ENCODE data around the gene LILRB3. TPM values are rescaled to one million over a fixed set of nuclear protein-coding genes. Genes with fewer than 3 reads are reported as not detected.
"Not testable (repeated sequence)": the region's sequence is repeated elsewhere in the genome, so short reads cannot be mapped to it uniquely, and the experiment has no call there.

LILRB3 gene
- total RNA-seq, 2 donors from 2014 or later = 0.37 TPM; not detected in 1

GRCh38 chr19:54188215-54188871 lies 34.5 kb downstream of the LILRB3 start:
- peak overlapping the region; percentile 95 to 97 for H3K27ac Mint-ChIP-seq
- peaks cover 11 to 18% of the 10 kb centered on the region in 2 donors for H3K36me3 Mint-ChIP-seq
- no peaks in the 10 kb centered on the region for H3K9me3 Mint-ChIP-seq
- DNase-seq (ENCODE audit: low spot score in 2 of 2) = peak in 1 of 2 donors; percentile 76
- ATAC-seq = no peak

DNA sequence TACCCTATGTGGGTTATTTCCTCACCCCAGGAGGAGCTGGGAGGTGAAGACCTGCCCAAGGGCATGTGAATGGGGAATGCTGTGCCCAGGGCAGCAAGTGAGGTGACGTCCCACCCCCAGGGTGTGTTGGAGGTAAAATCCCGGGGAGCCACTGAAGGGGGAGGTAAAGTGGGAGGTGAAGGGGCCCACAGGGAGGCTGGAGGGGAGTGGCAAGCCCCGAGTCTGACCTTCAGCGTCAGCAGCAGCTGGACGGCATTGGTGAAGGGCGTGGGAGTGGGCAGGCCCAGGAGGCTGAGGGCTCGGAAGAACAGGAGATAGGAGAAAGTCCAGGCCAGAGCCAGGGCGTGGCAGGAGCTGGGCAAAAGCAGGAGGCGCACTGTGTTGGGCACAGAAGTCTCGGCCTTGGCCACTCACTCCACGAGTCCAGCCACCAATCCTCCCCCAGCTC lies 35.8 kb downstream of the LILRB3 start:
- DNase-seq (ENCODE audit: low spot score in 2 of 2) = no peak
- Mint-ChIP-seq H3K36me3 (peaks cover 11 to 18% of the 10 kb centered on the region in 2 donors), H3K27ac (peak overlapping the region; percentile 17 to 95), H3K9me3 (no peaks in the 10 kb centered on the region)
- ATAC-seq = no peak

- no peak for DNase-seq (ENCODE audit: low spot score in 2 of 2)
- no peaks in the 10 kb centered on the region for H3K9me3 Mint-ChIP-seq
- H3K36me3 Mint-ChIP-seq = peaks cover 11 to 18% of the 10 kb centered on the region in 2 donors
- peak overlapping the region in 1 of 2 donors; percentile 95 for H3K27ac Mint-ChIP-seq
- ATAC-seq = no peak
Observed at GRCh38 chr19:54186351-54186750, 36.5 kb downstream of the LILRB3 start.

DNA sequence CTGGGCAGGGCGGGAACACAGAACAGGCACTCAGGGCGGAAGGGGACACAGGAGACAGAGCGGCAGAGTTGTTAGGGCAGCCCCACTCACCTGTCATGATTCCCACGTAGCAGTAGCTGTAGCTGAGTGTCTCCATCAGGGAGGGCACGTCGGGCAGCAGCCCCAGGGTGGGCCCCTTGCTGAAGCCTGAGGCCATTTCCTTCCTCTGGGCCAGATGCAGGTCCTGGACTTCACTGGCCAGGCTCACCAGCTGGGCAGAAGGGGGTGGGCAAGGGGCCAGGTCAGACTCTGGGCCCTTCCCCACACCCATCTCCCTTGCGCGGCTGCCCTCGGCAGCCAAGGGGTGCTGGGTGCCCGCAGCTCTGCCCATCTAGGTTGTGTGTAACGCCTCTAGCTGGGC lies 39.4 kb downstream of the LILRB3 start:
- Mint-ChIP-seq H3K9me3 (no peaks in the 10 kb centered on the region), H3K27ac (no peak overlapping the region), H3K36me3 (peaks cover 12 to 16% of the 10 kb centered on the region in 2 donors)

GRCh38 chr19:54181894-54182293 lies 40.9 kb downstream of the LILRB3 start:
- peaks cover 9 to 12% of the 10 kb centered on the region in 2 donors for H3K36me3 Mint-ChIP-seq
- not testable (repeated sequence) for H3K9me3 Mint-ChIP-seq; H3K27ac Mint-ChIP-seq; DNase-seq (ENCODE audit: low spot score in 2 of 2); ATAC-seq

More for the DNA sequence above, 39.4 kb downstream of the LILRB3 start:
- DNase-seq (ENCODE audit: low spot score in 2 of 2) = no peak
- no peak for ATAC-seq

GRCh38 chr19:54180691-54181091 lies 42.1 kb downstream of the LILRB3 start:
- no peak for ATAC-seq
- peaks cover 6 to 7% of the 10 kb centered on the region in 2 donors for H3K36me3 Mint-ChIP-seq
- H3K27ac Mint-ChIP-seq = no peak overlapping the region
- H3K9me3 Mint-ChIP-seq = no peaks in the 10 kb centered on the region
- no peak for DNase-seq (ENCODE audit: low spot score in 2 of 2)

- DNase-seq (ENCODE audit: low spot score in 2 of 2) = no peak
- no peak for ATAC-seq
- Mint-ChIP-seq H3K36me3 (peaks cover 6 to 7% of the 10 kb centered on the region in 2 donors), H3K9me3 (no peaks in the 10 kb centered on the region), H3K27ac (peak overlapping the region in 1 of 2 donors; percentile 44)
Observed at GRCh38 chr19:54179921-54180461, 42.8 kb downstream of the LILRB3 start.

- no peak for ATAC-seq
- H3K36me3 Mint-ChIP-seq = peaks cover 6 to 7% of the 10 kb centered on the region in 2 donors
- no peaks in the 10 kb centered on the region for H3K9me3 Mint-ChIP-seq
- DNase-seq (ENCODE audit: low spot score in 2 of 2) = no peak
- H3K27ac Mint-ChIP-seq = no peak overlapping the region
Observed at GRCh38 chr19:54179262-54179852, 43.5 kb downstream of the LILRB3 start.

DNA sequence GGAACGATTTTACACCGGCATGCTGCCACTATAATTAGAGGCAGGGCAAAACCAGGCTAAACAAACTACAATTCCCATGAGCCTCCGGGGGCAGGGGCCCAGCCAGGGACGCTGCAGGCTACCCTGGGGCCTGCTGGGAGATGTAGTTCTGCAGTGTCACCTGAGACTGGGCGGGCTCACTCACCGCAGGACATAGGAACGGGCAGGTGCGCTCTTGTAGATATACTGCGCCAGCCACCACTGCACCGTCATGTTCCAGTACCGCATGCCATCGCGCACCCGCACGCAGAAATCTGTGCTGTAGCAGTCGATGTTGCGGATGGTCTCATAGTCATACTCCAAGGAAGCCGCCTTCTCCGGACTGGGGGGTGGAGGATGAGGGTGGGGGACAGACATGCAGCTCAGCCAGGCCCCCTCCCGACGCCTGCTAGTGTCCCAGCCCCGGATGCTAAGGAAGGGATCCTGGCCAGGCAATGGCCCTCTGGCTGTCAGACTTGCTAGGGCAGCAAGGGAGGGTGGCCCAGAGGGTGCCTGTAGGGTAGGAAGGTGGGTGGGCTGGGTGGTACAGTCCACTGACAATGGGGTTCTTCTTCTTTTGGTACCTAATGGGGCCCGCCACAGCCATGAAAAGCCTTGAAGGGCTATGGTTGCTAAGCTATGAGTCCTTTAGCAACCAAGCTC lies 44.1 kb downstream of the LILRB3 start:
- Mint-ChIP-seq H3K36me3 (peaks cover 6 to 7% of the 10 kb centered on the region in 2 donors), H3K9me3 (no peaks in the 10 kb centered on the region), H3K27ac (no peak overlapping the region)
- DNase-seq (ENCODE audit: low spot score in 2 of 2) (peak in 1 of 2 donors; percentile 49), ATAC-seq (peak in 1 of 2 donors; percentile 94)

- Mint-ChIP-seq H3K9me3 (no peaks in the 10 kb centered on the region), H3K36me3 (peaks cover 6 to 7% of the 10 kb centered on the region in 2 donors), H3K27ac (peak overlapping the region in 1 of 2 donors; percentile 58)
- ATAC-seq (peak in 1 of 2 donors; percentile 22), DNase-seq (ENCODE audit: low spot score in 2 of 2) (no peak)
Observed at GRCh38 chr19:54173951-54174834, 48.6 kb downstream of the LILRB3 start.

- DNase-seq (ENCODE audit: low spot score in 2 of 2) (no peak), ATAC-seq (peak in 1 of 2 donors; percentile 2)
- H3K36me3 Mint-ChIP-seq = peaks cover 3 to 4% of the 10 kb centered on the region in 2 donors
- H3K9me3 Mint-ChIP-seq = no peaks in the 10 kb centered on the region
- no peak overlapping the region for H3K27ac Mint-ChIP-seq
Observed at GRCh38 chr19:54173359-54173699, 49.5 kb downstream of the LILRB3 start.

DNA sequence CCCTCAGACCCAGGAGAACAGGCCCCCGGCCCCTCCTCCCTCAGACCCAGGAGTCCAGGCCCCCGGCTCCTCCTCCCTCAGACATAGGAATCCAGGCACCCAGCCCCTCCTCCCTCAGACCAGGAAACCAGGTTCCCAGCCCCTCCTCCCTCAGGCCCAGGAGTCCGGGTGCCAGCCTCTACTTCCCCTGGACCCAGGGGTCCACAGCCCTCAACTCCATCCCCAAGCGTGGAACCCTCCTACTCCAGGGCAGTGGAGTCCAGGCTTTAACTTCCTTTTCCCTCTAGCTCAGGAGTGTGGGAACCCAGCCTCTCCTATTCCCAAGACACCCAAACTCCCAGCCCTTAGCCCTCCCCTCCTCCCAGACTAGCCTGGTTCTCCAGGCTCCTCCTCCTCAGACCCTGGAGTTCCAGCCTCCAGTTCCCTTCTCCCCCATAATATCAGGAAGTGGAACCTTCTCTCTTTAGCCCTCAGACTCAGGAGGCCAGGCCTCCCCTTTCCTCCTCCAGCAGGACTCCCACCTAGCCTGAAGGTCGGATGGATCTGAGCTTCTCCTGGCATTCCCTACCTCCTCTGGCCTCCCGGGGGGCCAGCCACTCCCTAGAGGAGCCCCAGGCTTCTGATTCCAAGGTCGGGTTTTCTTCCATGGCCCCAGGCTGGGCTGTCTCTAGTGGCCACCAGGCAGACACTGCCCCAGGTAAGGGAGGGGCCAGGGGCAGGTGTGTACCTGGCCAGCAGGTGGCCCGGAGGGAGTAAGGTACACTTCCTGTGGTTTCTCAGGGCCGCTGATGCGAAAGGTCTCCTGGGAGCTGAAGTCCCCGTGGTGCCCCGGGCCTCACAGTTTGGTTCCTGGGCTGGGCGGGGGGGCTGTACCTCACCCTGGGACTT lies 50.1 kb downstream of the LILRB3 start, which contains the start of gene TMC4:
TMC4 (minus strand) TSS at position 690 of the 888 bp plus-strand sequence; CDS start at position 647, 43 bp downstream.
- ATAC-seq (peak in 1 of 2 donors; percentile 13), DNase-seq (ENCODE audit: low spot score in 2 of 2) (no peak)
- Mint-ChIP-seq H3K36me3 (no peaks in the 10 kb centered on the region), H3K9me3 (no peaks in the 10 kb centered on the region), H3K27ac (peak within 1 kb of the TSS in 1 of 2 donors; percentile 39)

DNA sequence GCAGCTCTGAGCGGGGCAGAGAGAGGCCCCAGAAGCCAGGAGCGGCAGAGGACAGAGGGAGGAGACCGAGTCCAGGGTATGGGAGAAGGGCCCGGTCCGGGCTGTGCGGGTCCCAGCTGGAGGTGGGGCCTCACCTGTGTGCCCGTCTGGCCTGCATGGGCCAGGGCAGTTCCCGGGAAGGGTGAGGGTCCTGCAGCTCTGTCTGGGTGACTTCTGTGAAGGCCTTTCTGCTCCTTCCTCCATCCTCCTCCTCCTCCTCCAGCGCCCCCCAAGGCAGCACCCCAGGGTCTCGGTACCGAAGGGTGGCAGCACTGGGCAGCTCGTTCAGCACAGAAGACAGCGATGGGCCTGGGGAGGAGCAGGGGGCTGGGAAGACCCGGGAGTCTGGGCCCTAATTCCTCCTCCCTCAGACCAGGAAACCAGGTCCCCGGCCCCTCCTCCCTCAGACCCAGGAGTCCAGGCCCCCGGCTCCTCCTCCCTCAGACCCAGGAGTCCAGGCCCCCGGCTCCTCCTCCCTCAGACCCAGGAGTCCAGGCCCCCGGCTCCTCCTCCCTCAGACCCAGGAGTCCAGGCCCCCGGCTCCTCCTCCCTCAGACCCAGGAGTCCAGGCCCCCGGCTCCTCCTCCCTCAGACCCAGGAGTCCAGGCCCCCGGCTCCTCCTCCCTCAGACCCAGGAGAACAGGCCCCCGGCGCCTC lies 50.9 kb downstream of the LILRB3 start:
- not testable (repeated sequence) for H3K27ac Mint-ChIP-seq; H3K9me3 Mint-ChIP-seq; DNase-seq (ENCODE audit: low spot score in 2 of 2); ATAC-seq; H3K36me3 Mint-ChIP-seq

DNA sequence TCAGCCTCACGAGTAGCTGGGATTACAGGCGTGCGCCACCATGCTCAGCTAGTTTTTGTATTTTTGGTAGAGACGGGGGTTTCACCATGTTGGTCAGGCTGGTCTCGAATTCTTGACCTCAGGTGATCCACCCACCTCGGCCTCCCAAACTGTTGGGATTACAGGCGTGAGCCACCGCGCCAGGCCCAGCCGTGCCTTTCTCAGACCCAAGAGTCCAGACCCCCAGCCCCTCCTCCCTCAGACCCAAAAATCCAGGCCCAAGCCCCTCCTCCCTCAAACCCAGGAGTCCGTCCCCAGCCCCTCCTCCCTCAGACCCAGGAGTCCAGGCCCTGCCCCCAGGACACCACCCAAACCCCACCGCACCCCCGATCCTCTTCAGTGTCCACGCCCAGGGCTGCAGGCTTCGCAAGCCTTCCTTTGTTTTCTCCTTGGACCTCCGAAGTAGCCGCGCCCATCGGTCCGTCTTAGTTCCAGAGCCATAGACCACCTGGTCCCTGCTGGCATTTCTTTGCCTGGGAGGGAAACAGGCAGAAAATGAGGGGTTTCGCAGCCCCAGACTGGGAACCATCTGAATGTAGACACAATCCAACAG lies 53.6 kb downstream of the LILRB3 start:
- ATAC-seq = no peak
- no peaks in the 10 kb centered on the region for H3K9me3 Mint-ChIP-seq
- no peaks in the 10 kb centered on the region for H3K36me3 Mint-ChIP-seq
- no peak for DNase-seq (ENCODE audit: low spot score in 2 of 2)
- no peak overlapping the region for H3K27ac Mint-ChIP-seq
